CD4-positive, alpha-beta T cell treated with Interleukin-4 for 4 hours (primary cell): ENCODE results near the gene SGSH.
A peak's percentile ranks its signal among the peaks of the same experiment; 100 is the strongest.

Source experiments
- DNase-seq: peaks from one replicate; pipeline ENCODE4 v3.0.0-alpha.2; 2020

Gene SGSH

GRCh38 chr17:80223838-80224497, 3.8 kb upstream of the SGSH start:
- DNase-seq, result no peak

- no peak for DNase-seq
These were observed 3.1 kb upstream of the SGSH start for GRCh38 chr17:80223142-80223815.

- no peak for DNase-seq
These were observed 2.4 kb upstream of the SGSH start for GRCh38 chr17:80222376-80223141.

- no peak for DNase-seq
These were observed 1.4 kb upstream of the SGSH start for GRCh38 chr17:80221351-80222105.

GRCh38 chr17:80220736-80221215, 643 bp upstream of the SGSH start:
- peak; percentile 8 for DNase-seq

GRCh38 chr17:80219763-80220053, 425 bp downstream of the SGSH start:
- DNase-seq, result no peak

GRCh38 chr17:80219013-80219762, 945 bp downstream of the SGSH start:
- peak; percentile 97 for DNase-seq

GRCh38 chr17:80218391-80218790, 1.7 kb downstream of the SGSH start:
- no peak for DNase-seq

GRCh38 chr17:80217703-80218362, 2.3 kb downstream of the SGSH start:
- no peak for DNase-seq

GRCh38 chr17:80216473-80217456, 3.4 kb downstream of the SGSH start:
- no peak for DNase-seq

GRCh38 chr17:80214878-80215210, 5.3 kb downstream of the SGSH start:
- DNase-seq, result no peak

- DNase-seq, result no peak
These were observed 5.9 kb downstream of the SGSH start for GRCh38 chr17:80214012-80214877.

GRCh38 chr17:80213643-80213975, 6.5 kb downstream of the SGSH start:
- DNase-seq, result no peak

GRCh38 chr17:80212962-80213642, 7.0 kb downstream of the SGSH start:
- no peak for DNase-seq

GRCh38 chr17:80212511-80212910, 7.6 kb downstream of the SGSH start:
- no peak for DNase-seq

- no peak for DNase-seq
These were observed 8.0 kb downstream of the SGSH start for GRCh38 chr17:80212109-80212508.

- DNase-seq, result no peak
These were observed 9.6 kb downstream of the SGSH start for GRCh38 chr17:80210348-80211108.

GRCh38 chr17:80209765-80210164, 10.4 kb downstream of the SGSH start:
- DNase-seq, result no peak

GRCh38 chr17:80208050-80208449, 12.1 kb downstream of the SGSH start:
- DNase-seq, result no peak
